ENCODE results near the gene SLC16A2.

GRCh38 chrX:74437530-74437929, 16.2 kb downstream of the SLC16A2 start:
- TF ChIP-seq CTCF (IDR thresholded peaks at IDR 0.05; ENCODE audit: low read depth, low read length, poor library complexity, severe bottlenecking) (no peak), EZH2phosphoT487 (IDR thresholded peaks at IDR 0.05; ENCODE audit: borderline replicate concordance, low read length) (no peak)
